ENCODE results near the gene KIAA1210.

The KIAA1210 gene

DNA sequence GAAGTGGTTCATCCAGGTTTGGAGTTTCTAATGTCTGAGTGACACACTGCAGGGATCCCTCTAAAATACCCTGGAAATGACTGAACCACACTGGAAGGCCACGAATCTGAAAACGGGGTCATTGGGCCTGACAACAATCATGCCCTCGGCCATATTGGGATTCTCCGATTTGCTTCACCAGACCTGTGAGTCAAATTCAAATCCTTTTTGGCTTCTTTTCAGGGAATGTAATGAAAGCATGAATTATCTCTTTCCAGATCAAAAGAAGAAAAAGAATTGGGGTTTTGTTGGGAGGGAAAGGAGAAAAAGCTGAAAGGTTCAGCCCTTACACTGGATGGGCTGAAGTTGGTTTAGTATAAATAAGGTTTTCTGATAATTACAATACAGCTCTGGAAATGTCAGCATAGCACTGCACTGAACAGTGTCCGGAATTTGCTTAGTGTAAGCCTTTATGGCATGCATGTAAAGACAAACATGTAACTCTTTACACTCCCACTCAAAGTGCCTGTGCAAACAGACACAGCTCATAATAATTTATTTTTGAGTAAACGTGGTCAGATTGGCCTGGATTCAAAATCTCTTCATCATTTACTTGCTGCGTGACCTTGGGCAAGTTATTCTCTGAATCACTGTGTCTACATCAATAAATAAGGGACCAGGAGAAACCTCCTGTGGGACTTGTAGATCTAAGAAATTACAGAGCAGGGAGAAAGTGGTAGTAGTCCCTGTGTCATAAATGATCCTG is 33.4 kb downstream of the KIAA1210 start:
- no peak for DNase-seq

GRCh38 chrX:119090627-119091026 is 37.0 kb downstream of the KIAA1210 start:
- no peak for DNase-seq

- no peak for DNase-seq
These were observed 38.0 kb downstream of the KIAA1210 start for GRCh38 chrX:119089619-119090018.

- DNase-seq: no peak
These were observed 40.5 kb downstream of the KIAA1210 start for GRCh38 chrX:119087121-119087520.

GRCh38 chrX:119084766-119085165 is 42.8 kb downstream of the KIAA1210 start:
- no peak for DNase-seq

DNA sequence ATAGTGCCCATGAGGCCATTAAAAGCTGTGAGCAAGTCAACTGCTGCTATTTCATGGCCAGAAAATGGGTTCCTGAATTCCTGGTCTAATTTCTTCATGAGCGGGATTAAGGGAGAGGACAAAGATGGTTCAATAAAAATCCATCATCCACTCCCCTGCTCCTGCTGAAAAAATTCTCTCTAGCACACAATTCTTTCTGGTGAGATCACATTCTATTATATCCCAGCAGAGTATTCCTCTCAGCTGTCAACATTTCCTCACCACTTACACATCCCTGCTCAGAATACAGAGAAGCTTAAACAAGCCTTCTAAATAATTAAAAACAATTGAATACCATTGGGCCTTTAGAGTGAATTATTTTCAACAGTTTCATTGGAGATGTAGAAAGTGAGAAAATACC is 45.3 kb downstream of the KIAA1210 start:
- no peak for DNase-seq

GRCh38 chrX:119075270-119076025 is 52.2 kb downstream of the KIAA1210 start:
- DNase-seq: no peak

DNA sequence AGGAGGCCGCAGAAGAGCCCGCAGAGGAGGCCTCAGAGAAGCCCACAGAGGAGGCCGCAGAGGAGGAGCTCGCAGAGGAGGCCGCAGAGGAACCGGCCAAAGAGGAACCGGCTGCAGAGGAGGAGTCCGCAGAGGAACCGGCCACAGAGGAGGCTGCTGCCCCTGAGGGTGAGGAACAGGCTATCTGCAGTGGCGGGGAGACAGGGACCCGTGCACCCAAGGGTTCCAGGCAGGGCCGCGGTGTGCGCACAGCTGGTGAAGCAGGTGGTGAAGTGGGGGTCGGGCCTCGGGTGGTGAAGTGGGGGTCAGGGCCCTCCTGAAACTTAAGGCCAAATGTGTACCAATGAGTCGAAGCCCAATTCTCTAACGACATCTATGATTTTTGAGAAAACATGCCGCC is 53.7 kb downstream of the KIAA1210 start:
- no peak for DNase-seq

GRCh38 chrX:119073200-119073905 is 54.3 kb downstream of the KIAA1210 start:
- DNase-seq: no peak

DNA sequence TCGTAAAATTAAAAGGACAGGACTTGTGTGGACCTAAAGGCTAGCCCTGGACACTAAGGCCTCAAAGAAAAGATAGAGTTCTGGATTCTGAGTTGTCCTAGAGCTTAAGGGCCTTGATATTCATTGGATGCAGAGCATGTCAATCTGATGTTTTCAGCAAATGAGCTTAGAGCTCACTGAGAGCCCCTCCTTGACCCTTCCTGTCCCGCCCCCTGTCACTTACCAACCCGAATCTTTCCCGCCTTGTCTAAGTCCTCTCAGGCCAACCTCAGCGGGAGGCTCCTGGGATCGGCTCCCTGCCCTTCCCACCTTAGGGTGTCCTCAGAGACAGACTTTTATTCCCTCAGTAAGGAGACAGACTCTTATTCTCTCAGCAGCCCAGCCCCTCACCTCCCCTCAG is 54.9 kb downstream of the KIAA1210 start, which contains the start of gene CT47C1:
Gene CT47C1, plus strand, starts transcription at position 250 of the 400 bp plus-strand sequence. CDS start 233 bp downstream, outside the sequence.
- no peak for DNase-seq

GRCh38 chrX:119071381-119071780 is 56.2 kb downstream of the KIAA1210 start:
- DNase-seq: no peak

DNA sequence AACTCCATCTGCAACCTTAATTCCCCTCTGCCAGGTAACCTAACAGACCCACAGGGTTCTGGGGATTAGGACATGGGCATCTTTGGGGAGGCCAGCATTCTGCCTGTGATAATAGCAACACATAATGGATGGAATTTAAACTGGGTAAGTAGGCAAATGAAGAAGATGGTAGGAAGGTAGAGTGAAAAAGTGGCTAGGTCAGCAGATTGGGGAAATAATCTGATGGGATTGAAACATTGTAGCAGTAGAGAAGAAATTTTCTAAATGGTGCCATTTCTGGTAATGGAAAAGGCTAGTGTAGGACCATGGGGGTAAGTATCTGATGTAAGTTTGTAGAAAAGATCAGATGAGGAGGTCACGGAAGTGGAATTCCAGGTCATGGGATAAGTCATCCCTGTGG is 57.9 kb downstream of the KIAA1210 start:
- DNase-seq: no peak

GRCh38 chrX:119069128-119069527 is 58.5 kb downstream of the KIAA1210 start:
- DNase-seq: no peak

- DNase-seq: peak in 40 of 56 donors; percentile 0 to 66 (median 14)
These were observed 60.4 kb downstream of the KIAA1210 start for GRCh38 chrX:119067023-119067739.

- no peak for DNase-seq
These were observed 64.2 kb downstream of the KIAA1210 start for GRCh38 chrX:119063428-119063827.

DNA sequence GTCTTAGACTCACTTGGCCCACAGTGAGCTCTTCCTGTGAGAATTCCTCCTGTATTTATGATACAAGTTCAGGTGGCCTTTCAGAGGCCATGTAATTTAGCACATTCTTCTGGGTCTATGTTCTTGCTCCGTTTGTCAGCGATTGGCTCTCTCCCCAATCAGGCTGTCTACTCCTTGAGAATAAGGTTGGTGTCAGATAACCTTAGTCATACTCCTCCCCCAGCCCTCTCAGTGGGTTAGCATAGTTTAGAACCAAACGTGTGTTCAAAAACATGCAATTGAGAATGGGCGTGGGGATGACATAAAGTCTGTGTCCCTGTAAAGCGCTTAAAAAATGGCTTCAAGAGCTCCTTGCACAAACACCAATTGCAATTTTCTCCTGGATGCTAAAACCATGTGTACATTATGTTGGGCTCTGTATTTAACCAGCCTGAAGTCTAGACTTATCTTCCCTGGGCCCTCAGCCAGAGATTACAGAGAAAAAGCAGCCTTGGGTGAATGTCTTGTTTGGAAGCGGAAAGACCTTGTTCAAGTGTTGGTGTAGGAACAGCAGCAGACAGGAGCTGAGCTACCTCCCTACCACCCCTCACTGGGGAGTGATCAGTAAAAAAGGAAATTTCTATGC is 64.8 kb downstream of the KIAA1210 start:
- no peak for DNase-seq

GRCh38 chrX:119055687-119056086 is 71.9 kb downstream of the KIAA1210 start:
- no peak for DNase-seq

DNA sequence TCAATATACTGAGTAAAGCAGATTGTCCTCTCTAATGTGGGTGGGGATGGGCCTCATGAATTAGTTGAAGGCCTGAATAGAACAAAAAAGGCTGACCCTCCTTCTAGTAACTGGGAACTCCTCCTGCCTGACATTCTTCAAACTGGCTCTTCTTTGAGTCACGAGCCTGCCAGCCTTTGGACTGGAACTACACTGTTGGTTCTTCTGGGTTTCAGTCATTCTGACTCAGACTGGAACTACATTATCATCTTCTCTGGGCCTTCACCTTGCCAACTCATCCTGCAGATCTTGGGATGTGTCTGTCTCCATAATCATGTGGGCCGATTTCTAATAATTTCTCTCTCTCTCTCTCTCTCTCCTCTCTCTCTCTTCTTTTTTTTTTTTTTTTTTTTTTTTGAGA is 81.7 kb downstream of the KIAA1210 start:
- no peak for DNase-seq

GRCh38 chrX:119042996-119043395 is 84.6 kb downstream of the KIAA1210 start:
- no peak for DNase-seq

GRCh38 chrX:119042040-119042439 is 85.6 kb downstream of the KIAA1210 start:
- no peak for DNase-seq

DNA sequence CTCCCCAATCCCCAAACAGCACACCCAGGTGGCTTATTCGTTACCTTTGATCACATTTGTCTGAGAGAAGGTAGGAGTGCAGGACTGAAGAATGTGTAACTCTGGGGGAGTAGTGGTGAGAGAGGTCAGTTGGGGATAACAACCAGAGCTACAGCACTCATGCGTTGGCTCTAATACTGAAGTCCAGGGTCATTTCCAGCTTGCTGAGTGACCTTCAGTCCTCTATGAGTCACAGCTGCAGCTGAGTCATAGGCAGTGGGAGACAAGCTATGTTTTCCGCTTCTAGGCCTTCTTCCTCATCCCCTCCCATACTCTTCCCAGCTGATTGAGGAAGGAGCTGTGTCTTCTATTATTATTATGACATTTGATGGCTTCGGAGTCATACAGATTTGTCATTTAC is 86.4 kb downstream of the KIAA1210 start:
- peak in 15 of 56 donors; percentile 0 to 39 (median 5) for DNase-seq
